Measurements from ENCODE around the gene CCDC117. TPM values are rescaled to one million over a fixed set of nuclear protein-coding genes. Genes with fewer than 3 reads are reported as not detected.

CCDC117 gene
- total and polyA plus RNA-seq, 2 donors from 2014 or later = 8.7 to 16.8 TPM

DNA sequence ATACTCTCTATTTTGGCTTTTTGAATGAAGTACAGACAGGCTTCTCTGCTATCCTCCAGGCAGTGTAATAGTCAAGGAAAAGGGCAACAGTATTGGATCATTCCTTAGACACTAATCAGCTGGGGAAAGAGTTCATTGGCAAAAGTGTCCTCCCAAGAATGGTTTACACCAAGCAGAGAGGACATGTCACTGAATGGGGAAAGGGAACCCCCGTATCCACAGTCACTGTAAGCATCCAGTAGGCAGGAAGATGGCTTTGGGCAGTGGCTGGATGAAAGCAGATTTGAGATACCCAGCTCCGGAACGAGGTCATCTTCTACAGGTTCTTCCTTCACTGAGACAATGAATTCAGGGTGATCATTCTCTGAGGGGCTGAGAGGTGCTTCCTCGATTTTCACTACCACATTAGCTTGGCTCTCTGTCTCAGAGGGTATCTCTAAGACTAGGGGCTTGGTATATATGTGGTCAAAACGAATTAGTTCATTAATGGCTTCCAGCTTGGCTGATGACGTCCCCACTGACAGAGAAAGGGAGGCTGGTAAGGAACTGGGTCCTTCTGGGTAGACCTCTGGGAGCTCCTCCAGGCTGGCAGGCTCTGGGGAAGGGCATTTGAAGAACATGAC is 22.7 kb downstream of the CCDC117 start:
- Histone ChIP-seq H3K4me3 (ENCODE audit: low read length in 3 of 3) (no peak overlapping the region), H3K36me3 (ENCODE audit: control insufficient read depth in 2 of 3, insufficient read depth in 3 of 3, low read length in 3 of 3) (peaks cover 17 to 38% (median 31%) of the 10 kb centered on the region in 3 donors), H3K4me1 (ENCODE audit: control insufficient read depth in 2 of 3, insufficient read depth in 2 of 3, low read depth in 1 of 3, low read length in 3 of 3) (peaks cover 0 to 14% (median 4%) of the 10 kb centered on the region in 3 donors), H3K27me3 (ENCODE audit: control insufficient read depth, insufficient read depth, low read length) (no peaks in the 10 kb centered on the region), H3K27ac (ENCODE audit: low read depth in 2 of 2, low read length in 2 of 2) (no peak overlapping the region), H3K9me3 (ENCODE audit: control insufficient read depth in 2 of 3, insufficient read depth in 1 of 3, low read length in 3 of 3) (no peaks in the 10 kb centered on the region), H3K9ac (ENCODE audit: low read length in 3 of 3) (no peak overlapping the region)
- intact Hi-C loops (cut with DNase I) = no loop called here
- FAIRE-seq (no peak), DNase-seq (peak in 1 of 5 donors; percentile 18)
- TF ChIP-seq, protein P1, sequence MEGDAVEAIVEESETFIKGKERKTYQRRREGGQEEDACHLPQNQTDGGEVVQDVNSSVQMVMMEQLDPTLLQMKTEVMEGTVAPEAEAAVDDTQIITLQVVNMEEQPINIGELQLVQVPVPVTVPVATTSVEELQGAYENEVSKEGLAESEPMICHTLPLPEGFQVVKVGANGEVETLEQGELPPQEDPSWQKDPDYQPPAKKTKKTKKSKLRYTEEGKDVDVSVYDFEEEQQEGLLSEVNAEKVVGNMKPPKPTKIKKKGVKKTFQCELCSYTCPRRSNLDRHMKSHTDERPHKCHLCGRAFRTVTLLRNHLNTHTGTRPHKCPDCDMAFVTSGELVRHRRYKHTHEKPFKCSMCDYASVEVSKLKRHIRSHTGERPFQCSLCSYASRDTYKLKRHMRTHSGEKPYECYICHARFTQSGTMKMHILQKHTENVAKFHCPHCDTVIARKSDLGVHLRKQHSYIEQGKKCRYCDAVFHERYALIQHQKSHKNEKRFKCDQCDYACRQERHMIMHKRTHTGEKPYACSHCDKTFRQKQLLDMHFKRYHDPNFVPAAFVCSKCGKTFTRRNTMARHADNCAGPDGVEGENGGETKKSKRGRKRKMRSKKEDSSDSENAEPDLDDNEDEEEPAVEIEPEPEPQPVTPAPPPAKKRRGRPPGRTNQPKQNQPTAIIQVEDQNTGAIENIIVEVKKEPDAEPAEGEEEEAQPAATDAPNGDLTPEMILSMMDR (IDR thresholded peaks at IDR 0.05; ENCODE audit: borderline replicate concordance, extremely low read depth, insufficient read depth) = no peak

DNA sequence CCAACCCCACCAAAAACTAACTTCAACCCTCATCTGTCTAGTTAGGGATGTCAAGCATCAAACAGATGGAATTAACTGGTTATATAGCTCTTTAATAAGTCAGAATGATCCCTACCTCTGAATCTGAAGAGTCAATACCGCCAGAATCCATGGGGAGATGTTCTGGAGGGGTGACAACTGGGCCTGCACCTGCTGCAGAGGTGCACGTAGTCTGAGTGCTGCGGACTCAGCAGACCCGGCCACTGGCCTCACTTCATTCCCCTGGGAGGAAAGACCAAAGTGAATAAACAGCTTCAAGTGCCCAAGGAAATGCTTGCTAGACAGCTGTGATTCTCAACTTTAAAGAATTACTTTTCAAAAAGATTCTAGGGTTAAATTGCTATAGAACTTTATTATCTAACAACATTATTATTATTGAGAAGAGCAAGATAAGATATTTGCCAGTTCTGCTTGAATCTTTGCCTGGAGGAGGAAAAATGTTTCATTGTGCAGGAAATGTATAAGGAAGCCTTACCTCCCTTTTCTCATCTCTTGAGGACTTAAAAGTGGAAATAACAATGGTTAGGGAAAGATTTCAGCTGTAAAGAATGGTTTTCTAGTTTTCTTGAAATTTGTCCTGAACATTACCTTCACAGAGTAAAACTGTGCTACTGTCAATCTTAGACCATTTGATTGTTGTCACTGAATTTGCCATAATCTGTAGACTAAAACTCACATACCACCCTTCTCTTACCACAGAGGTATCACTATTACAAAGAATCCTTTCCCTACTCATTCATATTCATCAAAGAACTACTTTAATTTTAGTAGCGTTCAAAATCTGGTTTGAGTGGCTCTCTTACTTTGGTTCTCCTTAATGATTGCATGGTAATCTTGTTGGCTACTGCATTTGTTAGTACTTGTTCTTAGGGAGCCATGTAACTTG is 23.7 kb downstream of the CCDC117 start:
- Histone ChIP-seq H3K4me3 (ENCODE audit: low read length in 3 of 3) (no peak overlapping the region), H3K4me1 (ENCODE audit: control insufficient read depth in 2 of 3, insufficient read depth in 2 of 3, low read depth in 1 of 3, low read length in 3 of 3) (peaks cover 0 to 14% (median 4%) of the 10 kb centered on the region in 3 donors), H3K27ac (ENCODE audit: low read depth in 2 of 2, low read length in 2 of 2) (no peak overlapping the region), H3K9me3 (ENCODE audit: control insufficient read depth in 2 of 3, insufficient read depth in 1 of 3, low read length in 3 of 3) (no peaks in the 10 kb centered on the region), H3K36me3 (ENCODE audit: control insufficient read depth in 2 of 3, insufficient read depth in 3 of 3, low read length in 3 of 3) (peaks cover 17 to 38% (median 31%) of the 10 kb centered on the region in 3 donors), H3K9ac (ENCODE audit: low read length in 3 of 3) (no peak overlapping the region), H3K27me3 (ENCODE audit: control insufficient read depth, insufficient read depth, low read length) (no peaks in the 10 kb centered on the region)
- TF ChIP-seq, protein P1 (IDR thresholded peaks at IDR 0.05; ENCODE audit: borderline replicate concordance, extremely low read depth, insufficient read depth) = no peak
- no peak for FAIRE-seq
- intact Hi-C loops (cut with DNase I) = no loop called here
- peak in 1 of 5 donors; percentile 22 for DNase-seq

DNA sequence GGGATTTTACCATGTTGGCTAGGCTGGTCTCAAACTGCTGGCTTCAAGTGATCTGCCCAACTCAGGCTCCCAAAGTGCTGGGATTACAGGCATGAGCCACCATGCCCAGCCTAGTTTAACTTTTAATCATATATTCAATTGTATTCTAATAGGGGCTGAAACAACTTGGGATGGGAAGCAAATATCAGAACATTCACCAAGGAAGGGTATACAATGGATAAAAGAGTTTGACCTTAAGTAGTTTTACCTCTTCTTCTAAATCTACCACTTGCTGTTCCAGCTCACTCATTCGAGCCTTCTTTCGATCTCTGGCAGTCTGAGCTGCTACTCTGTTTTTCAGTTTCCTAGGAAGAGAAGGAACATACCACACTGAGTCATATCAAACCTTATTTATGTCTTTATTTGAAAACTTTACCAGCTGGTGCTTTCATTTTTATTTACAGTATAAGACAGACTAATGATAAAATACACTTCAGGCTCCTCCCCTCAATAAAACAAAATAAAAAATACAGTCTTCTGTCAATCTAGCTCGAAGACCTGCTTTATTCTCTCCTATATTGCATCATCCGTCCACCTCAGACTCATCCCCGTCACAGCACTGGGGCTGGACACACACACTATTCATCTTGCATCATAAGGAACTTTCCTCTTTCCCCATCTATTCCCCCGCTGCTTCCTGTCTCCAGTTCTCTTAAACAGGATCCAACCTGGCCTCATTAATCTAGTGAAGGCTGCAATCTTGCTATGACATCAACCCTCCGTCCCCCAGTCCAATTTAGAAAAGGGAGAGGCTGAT is 26.5 kb downstream of the CCDC117 start:
- H3K9ac ChIP-seq (ENCODE audit: low read length in 3 of 3) = peak overlapping the region; percentile 74 to 98 (median 82)
- TF ChIP-seq, protein P1 (IDR thresholded peaks at IDR 0.05; ENCODE audit: borderline replicate concordance, extremely low read depth, insufficient read depth) = no peak
- H3K4me1 ChIP-seq (ENCODE audit: control insufficient read depth in 2 of 3, insufficient read depth in 2 of 3, low read depth in 1 of 3, low read length in 3 of 3) = peaks cover 0 to 17% (median 4%) of the 10 kb centered on the region in 3 donors
- peak overlapping the region; percentile 99 for H3K27ac ChIP-seq (ENCODE audit: low read depth in 2 of 2, low read length in 2 of 2)
- peaks cover 17 to 38% (median 29%) of the 10 kb centered on the region in 3 donors for H3K36me3 ChIP-seq (ENCODE audit: control insufficient read depth in 2 of 3, insufficient read depth in 3 of 3, low read length in 3 of 3)
- H3K27me3 ChIP-seq (ENCODE audit: control insufficient read depth, insufficient read depth, low read length) = no peaks in the 10 kb centered on the region
- no peaks in the 10 kb centered on the region for H3K9me3 ChIP-seq (ENCODE audit: control insufficient read depth in 2 of 3, insufficient read depth in 1 of 3, low read length in 3 of 3)
- H3K4me3 ChIP-seq (ENCODE audit: low read length in 3 of 3) = peak overlapping the region; percentile 73 to 94 (median 86)
- no peak for FAIRE-seq
- peak in 4 of 5 donors; percentile 32 to 84 (median 62) for DNase-seq
- intact Hi-C loops (cut with DNase I) = no loop called here
